HepG2 (cell line): ENCODE results near the gene TAAR1. TPM values are rescaled to one million over a fixed set of nuclear protein-coding genes. Genes with fewer than 3 reads are reported as not detected.

Experiments used
- ATAC-seq: fragments of 200-7000 bp; cut with Tn5 transposase; 3 replicates; pipeline ENCODE4 v1.9.1; 2020; ENCODE audit warnings: mild to moderate bottlenecking, moderate library complexity
- BruUV-seq: library from RNA; stranded (reverse); fragments of 400-500 nt; replicated peaks from 2 replicates; lab custom pipeline; 2021; lab: Mats Ljungman, UMichigan
- CTCF ChIA-PET: fragments of 300-600 bp; formaldehyde crosslinking; extraction: SDS; loops from one replicate; lab custom pipeline; 2021; ENCODE audit warnings: low total read pairs, inconsistent platforms, low intra/inter-chr PET ratio; lab: Yijun Ruan, JAX
- POLR2A ChIA-PET: fragments of 350-600 bp; sonication (Branson Sonifier 250); formaldehyde crosslinking; loops from one replicate; lab custom pipeline; 2020; ENCODE audit warnings: antibody characterized with exemption, inconsistent platforms; lab: Yijun Ruan, JAX
- DNase-seq: peaks from one replicate; pipeline ENCODE4 v3.0.0-alpha.2; 2015; ENCODE audit warnings: low spot score
- FAIRE-seq: peaks from 3 replicates; lab custom pipeline; 2011; peaks lifted over from hg19 to GRCh38; lab: Jason Lieb, UNC
- H2AFZ ChIP-seq: one replicate; pipeline ENCODE4 v1.6.1; 2011; ENCODE audit warnings: low read length, inconsistent platforms
- H3K27ac ChIP-seq: fragments of 300-600 bp; 3 replicates; pipeline ENCODE4 v1.8.0; 2011; ENCODE audit warnings: mixed run types, mild to moderate bottlenecking, mixed read lengths, low read length, inconsistent platforms; ENCODE audit not compliant: insufficient read depth; ENCODE audit errors: extremely low read length
- H3K27me3 ChIP-seq, 2 experiments: fragments of 200-600 bp in 1 of 2; 2 replicates in 1 of 2; 3 replicates in 1 of 2; pipeline versions ENCODE4 v1.6.0 to v1.8.0; 2011; ENCODE audit warnings: low read length in 2 of 2, mild to moderate bottlenecking in 2 of 2, moderate library complexity in 2 of 2, inconsistent platforms in 1 of 2; ENCODE audit not compliant: insufficient read depth in 2 of 2, control insufficient read depth in 1 of 2
- H3K36me3 ChIP-seq, 2 experiments: fragments of 200-600 bp in 1 of 2; replicated peaks in 1 of 2; 2 replicates in 1 of 2; 3 replicates in 1 of 2; pipeline versions ENCODE4 v1.5.1 to v1.8.0; 2011; ENCODE audit warnings: low read length in 2 of 2, inconsistent platforms in 1 of 2; ENCODE audit not compliant: insufficient read depth in 2 of 2, control insufficient read depth in 1 of 2
- H3K4me1 ChIP-seq: 2 replicates; pipeline ENCODE4 v1.5.1; 2012; ENCODE audit warnings: low read length, inconsistent platforms; ENCODE audit not compliant: insufficient read depth
- H3K4me2 ChIP-seq: 2 replicates; pipeline ENCODE4 v1.6.0; 2011; ENCODE audit warnings: low read depth, low read length, inconsistent platforms
- H3K4me3 ChIP-seq, 3 experiments: fragments of 200-600 bp in 1 of 3; sonication (generic), shearing (Covaris generic) in 1 of 3; replicated peaks in 1 of 3; 2 replicates each; pipeline ENCODE4 v1.5.1; 2011 to 2016; ENCODE audit warnings: low read length in 3 of 3, inconsistent platforms in 2 of 3, low read depth in 2 of 3, mild to moderate bottlenecking in 2 of 3, control low read depth in 1 of 3, mixed read lengths in 1 of 3; ENCODE audit not compliant: insufficient read depth in 1 of 3
- H3K79me2 ChIP-seq: one replicate; pipeline ENCODE4 v1.6.1; 2011; ENCODE audit warnings: low read length, inconsistent platforms; ENCODE audit not compliant: insufficient read depth
- H3K9ac ChIP-seq: 2 replicates; pipeline ENCODE4 v1.6.0; 2011; ENCODE audit warnings: mild to moderate bottlenecking, low read depth, low read length, inconsistent platforms; ENCODE audit not compliant: insufficient read depth
- H3K9me3 ChIP-seq: 2 replicates; pipeline ENCODE4 v1.5.1; 2012; ENCODE audit warnings: mild to moderate bottlenecking, low read length
- H4K20me1 ChIP-seq: 2 replicates; pipeline ENCODE4 v1.6.0; 2011; ENCODE audit warnings: inconsistent platforms, mild to moderate bottlenecking, low read length, moderate library complexity; ENCODE audit not compliant: insufficient read depth
- ELF4 ChIP-seq: sonication (generic); formaldehyde crosslinking; IDR thresholded peaks from 2 replicates; pipeline ENCODE4 v1.5.0; 2020; ENCODE audit warnings: missing genetic modification reagents, mild to moderate bottlenecking, moderate library complexity, borderline replicate concordance
- FOXO1 ChIP-seq: sonication (generic); formaldehyde crosslinking; IDR thresholded peaks from 2 replicates; pipeline ENCODE4 v1.4.0; 2020; ENCODE audit warnings: missing genetic modification reagents
- KDM5A ChIP-seq: fragments of 200-600 bp; sonication (generic); IDR thresholded peaks from 2 replicates; pipeline ENCODE4 v1.7.0; 2018; ENCODE audit warnings: antibody characterized with exemption, mild to moderate bottlenecking, low read length, borderline replicate concordance
- NFKB2 ChIP-seq: sonication (generic); formaldehyde crosslinking; IDR thresholded peaks from 2 replicates; pipeline ENCODE4 v1.4.0; 2020; ENCODE audit warnings: missing genetic modification reagents, borderline replicate concordance
- PTBP1 ChIP-seq: fragments of 200-400 bp; formaldehyde crosslinking; IDR thresholded peaks from 2 replicates; pipeline ENCODE4 v1.6.1; 2018; ENCODE audit warnings: low read length, low read depth; ENCODE audit not compliant: poor library complexity, severe bottlenecking
- SMARCC2 ChIP-seq: fragments of 450-650 bp; IDR thresholded peaks from 2 replicates; pipeline ENCODE4 v1.6.1; 2017; ENCODE audit warnings: antibody characterized with exemption, mild to moderate bottlenecking
- SOX6 ChIP-seq, 2 experiments: fragments of 450-650 bp in 1 of 2; sonication (generic) in 1 of 2; formaldehyde crosslinking in 1 of 2; IDR thresholded peaks; 2 replicates each; pipeline versions ENCODE4 v1.4.0 to v1.6.1; 2017 to 2020; ENCODE audit warnings: antibody characterized with exemption in 1 of 2, mild to moderate bottlenecking in 1 of 2, missing genetic modification reagents in 1 of 2
- SRSF4 ChIP-seq: fragments of 200-400 bp; formaldehyde crosslinking; IDR thresholded peaks from one replicate; pipeline ENCODE4 v1.6.1; 2018; ENCODE audit warnings: mild to moderate bottlenecking, low read depth, low read length, moderate library complexity; ENCODE audit not compliant: poor library complexity, severe bottlenecking
- TOE1 ChIP-seq: sonication (generic); formaldehyde crosslinking; IDR thresholded peaks from 2 replicates; pipeline ENCODE4 v1.4.0; 2020; ENCODE audit warnings: mild to moderate bottlenecking, missing genetic modification reagents
- ZNF839 ChIP-seq: sonication (generic); formaldehyde crosslinking; IDR thresholded peaks from 2 replicates; pipeline ENCODE4 v1.4.0; 2020; ENCODE audit warnings: missing genetic modification reagents, mild to moderate bottlenecking, borderline replicate concordance
- ZNF879 ChIP-seq: sonication (generic); formaldehyde crosslinking; IDR thresholded peaks from 2 replicates; pipeline ENCODE4 v1.8.1; 2023; ENCODE audit warnings: missing genetic modification reagents
- WGBS: methylation state at CpG from one replicate; pipeline ENCODE4 v1.1.6; 2017; ENCODE audit warnings: low lambda C conversion rate; 5-methylcytosine and 5-hydroxymethylcytosine counted together
- in situ Hi-C: cut with HindIII; loops from 2 replicates; pipeline ENCODE4 v1.10.0; 2017; ENCODE audit warnings: low pct_unique_long_range_greater_than_20kb; ENCODE audit not compliant: extremely low pct_ligation_motif_present
- intact Hi-C: fragments of 100-400 bp; cut with micrococcal nuclease; formaldehyde crosslinking; loops from one replicate; pipeline ENCODE4 v1.10.0; 2022; ENCODE audit not compliant: unreplicated experiment
- polyA plus RNA-seq, 8 experiments: library from polyadenylated mRNA; depleted of rRNA in 3 of 8; stranded (reverse) in 7 of 8; unstranded in 1 of 8; fragments of >200 nt; fragmentation: Illumina TruSeq in 4 of 8; extraction: Trizol in 4 of 8; gene quantifications; 2 replicates each; pipeline versions ENCODE4 v1.2.1 to v1.2.3, GENCODE V29; 2011 to 2016; ENCODE audit warnings: low read depth in 4 of 8, missing spikeins in 1 of 8, mixed read lengths in 1 of 8; ENCODE audit not compliant: insufficient read depth in 1 of 8
- total RNA-seq, 5 experiments: library from RNA; depleted of rRNA; stranded (reverse); fragments of >200 nt; fragmentation: Illumina TruSeq; extraction: Trizol; gene quantifications; 2 replicates each; pipeline ENCODE4 v1.2.3, GENCODE V29; 2016; ENCODE audit warnings: low read depth in 1 of 5
- TF ChIP-seq, protein P1 (sequence below), 2 experiments: fragments of 450-650 bp in 1 of 2; sonication (generic) in 1 of 2; formaldehyde crosslinking in 1 of 2; IDR thresholded peaks; 2 replicates each; pipeline versions ENCODE4 v1.6.1 to v1.8.0; 2016 to 2022; ENCODE audit warnings: antibody characterized with exemption in 1 of 2, mild to moderate bottlenecking in 1 of 2, missing genetic modification reagents in 1 of 2

TAAR1 gene
- total and polyA plus RNA-seq, 2 of the 13 experiments (the other 11 are each of a cell fraction or from before 2014, with no cell fraction given) = not detected

GRCh38 chr6:132695773-132696172 is 36.8 kb upstream of the TAAR1 start:
- Histone ChIP-seq H4K20me1 (no peaks in the 10 kb centered on the region), H3K27me3 (no peaks in the 10 kb centered on the region), H3K79me2 (no peaks in the 10 kb centered on the region), H3K4me2 (no peak overlapping the region), H3K9me3 (no peaks in the 10 kb centered on the region), H2AFZ (no peak overlapping the region), H3K9ac (no peak overlapping the region), H3K4me1 (no peaks in the 10 kb centered on the region), H3K36me3 (no peaks in the 10 kb centered on the region), H3K27ac (no peak overlapping the region)
- DNase-seq = no peak
- 0% methylated on average over 1 of the region's 1 CpG for WGBS
- ChIA-PET POLR2A (no interaction called here), CTCF (no interaction called here)
- no peak for ATAC-seq
- FAIRE-seq = no peak
- no TSS peak for BruUV-seq
- intact Hi-C loops (no loop called here), in situ Hi-C loops (no loop called here)
- TF ChIP-seq TOE1 (CRISPR knock-in tag) (no peak), PTBP1 (no peak), SOX6 (IDR thresholded peaks at IDR 0.05) (0 out of 2 replicates have a peak, but pooled peaks have one; percentile 23), SOX6 (CRISPR knock-in tag; IDR thresholded peaks at IDR 0.05) (no peak), SRSF4 (no peak), NFKB2 (CRISPR knock-in tag) (no peak), ZNF839 (CRISPR knock-in tag) (no peak), ELF4 (CRISPR knock-in tag) (no peak), ZNF879 (no peak), SMARCC2 (no peak), KDM5A (no peak), FOXO1 (CRISPR knock-in tag) (no peak)
- TF ChIP-seq, protein P1, sequence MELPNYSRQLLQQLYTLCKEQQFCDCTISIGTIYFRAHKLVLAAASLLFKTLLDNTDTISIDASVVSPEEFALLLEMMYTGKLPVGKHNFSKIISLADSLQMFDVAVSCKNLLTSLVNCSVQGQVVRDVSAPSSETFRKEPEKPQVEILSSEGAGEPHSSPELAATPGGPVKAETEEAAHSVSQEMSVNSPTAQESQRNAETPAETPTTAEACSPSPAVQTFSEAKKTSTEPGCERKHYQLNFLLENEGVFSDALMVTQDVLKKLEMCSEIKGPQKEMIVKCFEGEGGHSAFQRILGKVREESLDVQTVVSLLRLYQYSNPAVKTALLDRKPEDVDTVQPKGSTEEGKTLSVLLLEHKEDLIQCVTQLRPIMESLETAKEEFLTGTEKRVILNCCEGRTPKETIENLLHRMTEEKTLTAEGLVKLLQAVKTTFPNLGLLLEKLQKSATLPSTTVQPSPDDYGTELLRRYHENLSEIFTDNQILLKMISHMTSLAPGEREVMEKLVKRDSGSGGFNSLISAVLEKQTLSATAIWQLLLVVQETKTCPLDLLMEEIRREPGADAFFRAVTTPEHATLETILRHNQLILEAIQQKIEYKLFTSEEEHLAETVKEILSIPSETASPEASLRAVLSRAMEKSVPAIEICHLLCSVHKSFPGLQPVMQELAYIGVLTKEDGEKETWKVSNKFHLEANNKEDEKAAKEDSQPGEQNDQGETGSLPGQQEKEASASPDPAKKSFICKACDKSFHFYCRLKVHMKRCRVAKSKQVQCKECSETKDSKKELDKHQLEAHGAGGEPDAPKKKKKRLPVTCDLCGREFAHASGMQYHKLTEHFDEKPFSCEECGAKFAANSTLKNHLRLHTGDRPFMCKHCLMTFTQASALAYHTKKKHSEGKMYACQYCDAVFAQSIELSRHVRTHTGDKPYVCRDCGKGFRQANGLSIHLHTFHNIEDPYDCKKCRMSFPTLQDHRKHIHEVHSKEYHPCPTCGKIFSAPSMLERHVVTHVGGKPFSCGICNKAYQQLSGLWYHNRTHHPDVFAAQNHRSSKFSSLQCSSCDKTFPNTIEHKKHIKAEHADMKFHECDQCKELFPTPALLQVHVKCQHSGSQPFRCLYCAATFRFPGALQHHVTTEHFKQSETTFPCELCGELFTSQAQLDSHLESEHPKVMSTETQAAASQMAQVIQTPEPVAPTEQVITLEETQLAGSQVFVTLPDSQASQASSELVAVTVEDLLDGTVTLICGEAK (IDR thresholded peaks at IDR 0.05) = peak; percentile 16; the same call in 1 of the 2 replicates
- TF ChIP-seq, protein P1 (CRISPR knock-in tag; IDR thresholded peaks at IDR 0.05) = no peak
- TF ChIP-seq, all 625 proteins: peak for 2
- H3K4me3 ChIP-seq = no peak overlapping the region
